SK-N-SH treated with all-trans-retinoic acid at 6 μM for 48 hours (cell line): ENCODE data around the gene COX19.

ENCODE experiments used
- ARNTL ChIP-seq: fragments of 450-650 bp; formaldehyde crosslinking; IDR thresholded peaks from 2 replicates; pipeline ENCODE4 v1.5.0; 2020; ENCODE audit warnings: low read depth, mild to moderate bottlenecking, moderate library complexity, borderline replicate concordance
- BACH2 ChIP-seq: fragments of 250-450 bp; sonication (Bioruptor Pico); IDR thresholded peaks from 2 replicates; pipeline ENCODE4 v1.9.0; 2021; ENCODE audit warnings: mild to moderate bottlenecking, borderline replicate concordance
- CREB5 ChIP-seq: fragments of 250-450 bp; sonication (Bioruptor Pico); IDR thresholded peaks from 2 replicates; pipeline ENCODE4 v1.5.1; 2020; ENCODE audit warnings: low read depth, mild to moderate bottlenecking, moderate library complexity
- CSDC2 ChIP-seq: fragments of 250-450 bp; sonication (Bioruptor Pico); IDR thresholded peaks from 2 replicates; pipeline ENCODE4 v1.5.0; 2020; ENCODE audit warnings: mild to moderate bottlenecking, moderate library complexity
- ESRRG ChIP-seq: fragments of 250-450 bp; sonication (Bioruptor Pico); IDR thresholded peaks from 2 replicates; pipeline ENCODE4 v1.6.1; 2021; ENCODE audit warnings: mild to moderate bottlenecking
- GLIS3 ChIP-seq: fragments of 250-450 bp; sonication (Bioruptor Pico); IDR thresholded peaks from 2 replicates; pipeline ENCODE4 v1.5.0; 2020; ENCODE audit warnings: mild to moderate bottlenecking, moderate library complexity
- POU6F1 ChIP-seq: fragments of 250-450 bp; sonication (Bioruptor Pico); IDR thresholded peaks from 2 replicates; pipeline ENCODE4 v1.8.0; 2021; ENCODE audit warnings: low read depth, mild to moderate bottlenecking, moderate library complexity, borderline replicate concordance
- RARB ChIP-seq: fragments of 250-450 bp; sonication (Bioruptor Pico); IDR thresholded peaks from 2 replicates; pipeline ENCODE4 v1.8.0; 2021; ENCODE audit warnings: mild to moderate bottlenecking, moderate library complexity
- TCF4 ChIP-seq: fragments of 250-450 bp; sonication (Bioruptor Pico); IDR thresholded peaks from 2 replicates; pipeline ENCODE4 v1.8.0; 2021; ENCODE audit warnings: mild to moderate bottlenecking, moderate library complexity, borderline replicate concordance
- TSHZ2 ChIP-seq: fragments of 250-450 bp; sonication (Bioruptor Pico); IDR thresholded peaks from 2 replicates; pipeline ENCODE4 v1.5.0; 2020; ENCODE audit warnings: mild to moderate bottlenecking, moderate library complexity
- ZFP30 ChIP-seq: fragments of 450-650 bp; formaldehyde crosslinking; IDR thresholded peaks from 2 replicates; pipeline ENCODE4 v1.5.0; 2022; ENCODE audit warnings: mild to moderate bottlenecking, moderate library complexity
- ZNF565 ChIP-seq: fragments of 450-650 bp; formaldehyde crosslinking; conservative IDR thresholded peaks from 2 replicates; pipeline ENCODE4 v1.5.0; 2020; ENCODE audit warnings: low read depth, mild to moderate bottlenecking, moderate library complexity

- TF ChIP-seq POU6F1 (CRISPR knock-in tag): no peak
- no peak for TF ChIP-seq CREB5 (CRISPR knock-in tag)
- TF ChIP-seq ARNTL (CRISPR knock-in tag): no peak
- no peak for TF ChIP-seq ZNF565
- no peak for TF ChIP-seq TSHZ2
- no peak for TF ChIP-seq TCF4 (CRISPR knock-in tag)
- TF ChIP-seq ZFP30 (CRISPR knock-in tag): no peak
- TF ChIP-seq BACH2 (CRISPR knock-in tag): no peak
- no peak for TF ChIP-seq GLIS3
- TF ChIP-seq ESRRG: no peak
- no peak for TF ChIP-seq RARB (CRISPR knock-in tag)
- TF ChIP-seq CSDC2 (CRISPR knock-in tag): no peak
Observed at GRCh38 chr7:925601-926000, 49.7 kb downstream of the COX19 start.
